EL (cell line): ENCODE measurements around the gene PTPRN2.

Source experiments
- DNase-seq: peaks from one replicate; pipeline ENCODE4 v3.0.0-alpha.2; 2016

PTPRN2 gene

GRCh38 chr7:158017111-158018097 is 570.2 kb downstream of the PTPRN2 start:
- DNase-seq: no peak

- DNase-seq: no peak
Observed at GRCh38 chr7:158016180-158017097, 571.2 kb downstream of the PTPRN2 start.

- DNase-seq: no peak
Observed at GRCh38 chr7:158015403-158016179, 572.0 kb downstream of the PTPRN2 start.

GRCh38 chr7:158014976-158015375 is 572.6 kb downstream of the PTPRN2 start:
- DNase-seq: no peak

DNA sequence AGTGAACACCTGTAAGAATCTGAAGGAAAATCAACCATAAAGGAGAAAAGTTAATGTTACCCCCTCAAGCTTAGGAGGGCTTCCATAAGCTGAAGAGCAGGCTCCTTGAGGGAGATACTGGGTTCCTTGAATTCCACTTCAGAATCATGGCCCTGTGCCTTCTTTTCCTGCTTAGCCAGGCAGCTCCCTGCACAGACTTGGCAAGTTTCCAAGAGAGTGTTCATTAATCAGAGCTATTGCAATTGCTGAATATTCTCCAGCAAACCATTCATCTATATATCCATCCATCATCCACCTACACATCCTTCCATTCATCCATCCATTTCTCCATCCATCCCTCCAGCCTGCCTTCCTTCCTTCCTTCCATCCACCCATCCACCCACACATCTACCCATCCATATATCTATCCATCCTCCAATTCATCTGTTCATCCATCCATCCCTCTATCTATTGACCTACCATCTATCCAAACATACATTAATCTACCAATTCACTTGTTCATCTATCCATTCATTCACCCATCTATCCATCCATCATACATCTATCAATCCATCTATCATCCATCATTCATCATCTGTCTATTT is 574.4 kb downstream of the PTPRN2 start:
- DNase-seq: no peak

- no peak for DNase-seq
Observed at GRCh38 chr7:158011941-158012340, 575.7 kb downstream of the PTPRN2 start.

DNA sequence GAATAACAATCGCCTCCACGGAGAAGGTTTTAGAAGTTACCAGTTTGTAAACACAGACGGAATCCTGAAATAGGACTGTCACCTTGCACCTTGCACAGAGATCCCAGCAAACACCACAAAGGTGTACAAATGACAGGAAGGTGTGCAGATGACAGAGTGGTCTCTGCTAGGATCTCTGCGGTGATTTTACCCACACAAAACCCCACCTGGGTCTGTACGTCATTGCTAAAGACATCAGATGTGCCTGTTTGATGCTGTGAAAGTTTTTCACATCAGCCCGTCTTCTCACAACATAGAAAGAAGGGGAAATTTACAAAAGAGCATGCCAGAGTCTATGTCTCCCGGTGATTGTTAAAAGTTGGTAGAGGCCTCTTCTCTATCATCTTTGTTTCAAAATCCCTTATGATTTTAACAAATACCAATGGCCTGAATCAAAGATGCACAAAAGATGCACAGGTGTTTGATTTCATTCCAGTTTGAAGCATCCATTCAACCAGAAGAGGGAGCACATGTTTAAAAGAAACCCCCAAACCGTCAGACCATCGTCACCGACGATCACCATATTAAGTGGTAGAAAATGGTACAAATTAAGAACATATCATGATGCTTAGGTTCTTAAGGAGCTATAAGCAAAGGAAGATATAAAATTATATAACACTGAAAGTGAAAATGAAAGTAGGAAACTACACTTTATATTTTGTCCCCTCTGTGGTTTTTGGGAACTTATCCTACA is 576.5 kb downstream of the PTPRN2 start:
- DNase-seq: no peak

DNA sequence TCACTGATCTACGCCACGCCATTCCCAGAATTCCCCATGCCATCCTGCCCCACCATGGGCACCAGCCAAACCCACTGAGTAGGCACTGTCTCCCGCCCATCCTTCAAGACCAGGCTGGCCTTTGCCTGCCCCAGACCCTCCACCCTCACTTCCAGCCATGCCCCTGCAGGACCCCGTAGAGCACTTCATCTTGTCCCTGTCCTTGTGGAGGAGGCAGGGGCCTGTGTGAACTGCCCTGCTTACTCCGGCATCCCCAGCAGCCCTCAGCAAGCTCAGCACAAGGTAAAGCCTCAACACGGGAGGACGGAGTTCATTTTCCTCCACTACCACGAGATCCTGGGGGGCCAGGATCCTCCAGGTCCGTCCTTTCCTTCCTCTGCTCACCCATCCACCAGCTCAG is 577.7 kb downstream of the PTPRN2 start:
- no peak for DNase-seq

DNA sequence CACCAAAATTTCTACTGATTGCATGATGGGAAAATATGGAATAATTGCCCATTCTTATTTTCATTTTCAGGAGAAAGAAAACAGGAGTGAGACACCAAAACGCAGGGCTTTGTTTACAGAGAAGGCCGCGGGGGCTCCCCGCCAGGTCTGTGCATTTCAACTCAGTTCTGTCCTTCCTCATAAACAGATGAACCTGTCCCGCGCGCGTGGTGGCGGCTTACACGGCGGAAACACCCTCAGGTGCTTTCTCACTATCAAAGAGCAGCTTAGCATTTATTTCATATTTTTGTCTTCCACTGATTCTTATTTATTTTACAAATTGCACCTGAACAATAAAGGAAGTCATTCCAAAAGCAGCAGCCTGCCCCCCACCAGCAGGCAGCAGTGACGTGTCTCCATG is 579.4 kb downstream of the PTPRN2 start:
- no peak for DNase-seq

DNA sequence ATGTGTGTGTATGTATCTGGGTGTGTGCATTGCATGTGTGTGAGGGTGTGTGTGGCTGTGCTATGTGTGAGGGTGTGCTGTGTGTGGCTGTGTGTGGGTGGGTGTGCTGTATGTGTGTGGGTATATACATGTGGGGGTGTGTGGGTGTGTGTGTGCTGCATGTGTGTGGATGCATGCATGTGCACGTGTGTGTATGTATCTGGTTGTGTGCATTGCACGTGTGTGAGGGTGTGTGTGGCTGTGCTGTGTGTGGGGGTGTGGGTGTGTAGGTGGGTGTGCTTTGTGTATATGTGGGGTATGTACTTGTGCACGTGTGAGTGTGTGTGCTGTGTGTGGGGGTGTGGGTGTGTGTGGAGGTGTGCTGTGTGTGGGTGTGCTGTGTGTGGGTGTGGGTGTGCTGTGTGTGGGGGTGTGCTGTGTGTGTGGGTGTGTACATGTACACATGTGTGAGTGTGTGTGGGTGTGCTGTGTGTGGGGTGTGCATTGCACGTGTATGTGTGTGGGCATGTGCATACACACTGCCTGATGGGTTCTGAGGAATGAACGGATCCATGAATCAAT is 579.8 kb downstream of the PTPRN2 start:
- DNase-seq: no peak

DNA sequence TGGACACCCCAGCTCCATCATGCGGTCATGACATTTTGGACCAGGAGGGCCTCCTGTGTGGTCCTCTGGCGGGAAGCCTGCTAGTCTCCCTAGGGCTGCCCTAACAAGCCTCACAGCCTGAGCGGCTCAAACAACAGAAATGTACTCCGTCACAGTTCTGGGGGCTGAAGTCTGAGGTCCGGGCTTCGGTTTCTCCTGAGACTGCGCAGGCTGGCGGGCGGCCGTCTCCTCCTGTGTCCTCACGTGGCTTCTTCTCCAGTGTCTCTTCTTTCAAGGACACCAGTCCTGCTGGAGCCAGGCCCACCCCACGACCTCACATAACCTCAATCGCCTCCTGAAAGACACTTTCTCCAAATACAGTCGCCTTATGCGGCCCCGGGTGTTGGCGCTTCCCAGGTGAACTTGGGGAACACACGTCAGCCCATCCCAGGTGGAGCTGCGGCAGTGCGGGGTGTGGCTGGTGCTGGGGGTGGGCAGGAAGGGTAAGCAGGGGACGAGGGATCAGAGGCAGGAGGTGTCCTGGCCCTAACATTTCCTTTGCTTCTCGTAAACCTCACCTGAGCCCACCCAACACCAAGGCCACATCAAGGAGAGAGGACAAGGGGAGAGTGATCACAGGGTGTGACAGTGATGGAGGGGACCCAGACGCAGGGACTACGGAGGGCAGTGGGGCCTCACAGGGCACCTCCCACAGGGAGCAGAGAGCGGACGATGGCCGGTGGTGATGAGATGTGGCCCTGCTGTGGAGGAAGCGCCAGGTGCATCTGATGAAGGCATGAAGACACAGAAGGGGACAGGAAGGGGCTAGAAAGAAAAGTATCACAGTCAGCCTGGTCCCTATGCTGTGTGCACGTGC is 580.6 kb downstream of the PTPRN2 start:
- no peak for DNase-seq

GRCh38 chr7:158005531-158005930 is 582.1 kb downstream of the PTPRN2 start:
- DNase-seq: no peak

GRCh38 chr7:158004123-158004490 is 583.5 kb downstream of the PTPRN2 start:
- DNase-seq: no peak

GRCh38 chr7:158003441-158004122 is 584.0 kb downstream of the PTPRN2 start:
- DNase-seq: no peak

DNA sequence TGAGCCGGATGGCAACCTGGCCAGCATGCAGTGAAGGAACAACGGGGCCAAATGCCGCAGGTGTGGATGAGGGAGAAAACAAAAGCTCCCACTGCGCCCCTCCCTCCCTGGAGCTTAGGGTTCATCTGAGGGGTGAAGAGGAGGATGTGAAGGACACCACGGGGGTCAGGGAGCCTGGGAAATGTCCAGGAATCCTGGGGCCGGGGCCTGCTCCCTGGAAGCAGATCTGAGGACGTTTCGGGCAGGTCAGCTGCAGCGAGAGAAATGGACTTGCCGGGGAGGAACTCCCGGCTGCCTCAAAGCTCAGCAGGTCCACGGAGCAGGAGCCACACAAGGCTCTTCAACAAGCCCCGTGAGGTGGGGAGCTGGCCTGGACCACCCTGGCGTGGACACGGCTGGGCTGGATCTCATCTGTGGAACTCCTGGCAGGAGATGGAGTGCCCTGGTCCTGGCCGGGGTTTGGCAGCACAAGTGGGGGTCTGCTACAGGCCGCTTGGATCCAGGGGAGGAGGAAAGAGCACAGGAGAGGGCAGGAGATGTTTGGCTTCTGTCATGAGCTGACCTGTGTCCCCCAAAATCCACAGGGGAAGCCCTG is 585.0 kb downstream of the PTPRN2 start:
- DNase-seq: no peak

GRCh38 chr7:158001621-158002320 is 585.9 kb downstream of the PTPRN2 start:
- no peak for DNase-seq

- no peak for DNase-seq
Observed at GRCh38 chr7:158001003-158001402, 586.6 kb downstream of the PTPRN2 start.

GRCh38 chr7:158000160-158000559 is 587.5 kb downstream of the PTPRN2 start:
- DNase-seq: no peak
